Neural progenitor cell (in vitro differentiated cells): Measurements from ENCODE around the gene PTPRN2. TPM values are rescaled to one million over a fixed set of nuclear protein-coding genes. Genes with fewer than 3 reads are reported as not detected.

ENCODE experiments used
- DNase-seq: peaks from one replicate; pipeline ENCODE4 v3.0.0-alpha.2; 2016; ENCODE audit warnings: low spot score
- H2AFZ ChIP-seq: fragments of 200-600 bp; sonication (generic); replicated peaks from 2 replicates; pipeline ENCODE4 v1.6.1; 2016; ENCODE audit warnings: antibody characterized with exemption
- H3F3A ChIP-seq: fragments of 200-600 bp; sonication (generic); 2 replicates; pipeline ENCODE4 v1.6.1; 2016; ENCODE audit warnings: antibody characterized with exemption, low read depth
- H3K27ac ChIP-seq: fragments of 200-600 bp; sonication (generic); 2 replicates; pipeline ENCODE4 v1.5.1; 2016; ENCODE audit warnings: mild to moderate bottlenecking
- H3K27me3 ChIP-seq: fragments of 200-600 bp; sonication (generic); 2 replicates; pipeline ENCODE4 v1.6.1; 2016; ENCODE audit warnings: mild to moderate bottlenecking, moderate library complexity
- H3K36me3 ChIP-seq: fragments of 200-600 bp; sonication (generic); 2 replicates; pipeline ENCODE4 v1.5.1; 2016
- H3K4me1 ChIP-seq: fragments of 200-600 bp; sonication (generic); 2 replicates; pipeline ENCODE4 v1.6.1; 2016; ENCODE audit warnings: mixed run types
- H3K4me2 ChIP-seq: fragments of 200-600 bp; sonication (generic); 2 replicates; pipeline ENCODE4 v1.6.1; 2016
- H3K4me3 ChIP-seq: fragments of 200-600 bp; sonication (generic); 2 replicates; pipeline ENCODE4 v1.5.1; 2016
- H3K79me2 ChIP-seq: fragments of 200-600 bp; sonication (generic); 2 replicates; pipeline ENCODE4 v1.6.1; 2016; ENCODE audit warnings: low read depth
- H3K9ac ChIP-seq: fragments of 200-600 bp; sonication (generic); 2 replicates; pipeline ENCODE4 v1.6.1; 2016
- H3K9me3 ChIP-seq: fragments of 200-600 bp; sonication (generic); 2 replicates; pipeline ENCODE4 v1.5.1; 2016; ENCODE audit warnings: low read depth
- H4K20me1 ChIP-seq: fragments of 200-600 bp; sonication (generic); 2 replicates; pipeline ENCODE4 v1.6.1; 2016; ENCODE audit warnings: low read depth
- H3K27ac Mint-ChIP-seq: 3 replicates; pipeline ENCODE4 v1.8.0; 2021; ENCODE audit warnings: mixed read lengths
- H3K27me3 Mint-ChIP-seq: 2 replicates; pipeline ENCODE4 v1.8.0; 2022; ENCODE audit warnings: low read depth, mild to moderate bottlenecking, inconsistent platforms, moderate library complexity, mixed read lengths; ENCODE audit not compliant: insufficient read depth
- H3K36me3 Mint-ChIP-seq: 3 replicates; pipeline ENCODE4 v1.8.0; 2021; ENCODE audit warnings: mixed read lengths
- H3K4me1 Mint-ChIP-seq: 3 replicates; pipeline ENCODE4 v1.8.0; 2021; ENCODE audit warnings: mixed read lengths
- H3K4me3 Mint-ChIP-seq: 3 replicates; pipeline ENCODE4 v1.8.0; 2021; ENCODE audit warnings: mild to moderate bottlenecking, moderate library complexity, mixed read lengths
- H3K9me3 Mint-ChIP-seq: 3 replicates; pipeline ENCODE4 v1.8.0; 2020; ENCODE audit warnings: mixed read lengths
- EZH2 ChIP-seq: fragments of 200-600 bp; sonication (generic); IDR thresholded peaks from 2 replicates; pipeline ENCODE4 v1.6.1; 2017; ENCODE audit warnings: antibody characterized with exemption, mild to moderate bottlenecking, moderate library complexity
- EZH2phosphoT487 ChIP-seq: fragments of 200-600 bp; sonication (generic); IDR thresholded peaks from 2 replicates; pipeline ENCODE4 v1.6.1; 2017; ENCODE audit warnings: antibody characterized with exemption
- total RNA-seq: library from RNA; depleted of rRNA; stranded (reverse); fragments of >200 nt; gene quantifications from 2 replicates; pipeline ENCODE4 v1.2.3, GENCODE V29; 2015; ENCODE audit warnings: low replicate concordance
- TF ChIP-seq, protein P1 (sequence below): fragments of 200-600 bp; sonication (generic); IDR thresholded peaks from 2 replicates; pipeline ENCODE4 v1.5.1; 2017; ENCODE audit warnings: antibody characterized with exemption, mild to moderate bottlenecking

Gene PTPRN2
- total RNA-seq, 1 donor from 2014 or later, result 3.0 TPM

DNA sequence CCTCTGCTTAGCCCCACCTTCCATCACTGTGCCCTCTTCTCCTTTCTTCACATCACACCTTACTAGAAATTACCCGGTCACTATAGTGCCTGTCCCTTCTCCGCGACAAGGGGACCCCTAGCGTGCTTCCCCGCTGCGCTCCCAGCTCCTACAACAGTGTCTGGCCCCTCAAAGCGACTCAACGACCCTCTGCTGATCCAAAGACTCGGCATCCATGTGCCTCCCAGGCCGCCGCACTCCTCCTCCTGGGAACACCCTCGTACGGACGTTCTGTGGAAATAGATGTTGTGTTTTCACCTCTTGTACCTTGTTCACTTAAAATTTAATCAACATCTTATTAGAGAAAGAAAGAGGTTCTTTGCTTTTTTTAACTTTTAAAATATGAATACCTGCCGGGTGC, 787.3 kb downstream of the PTPRN2 start:
- Histone ChIP-seq H3F3A (no peaks in the 10 kb centered on the region), H3K36me3 (no peaks in the 10 kb centered on the region), H3K27ac (no peak overlapping the region), H3K4me3 (no peak overlapping the region), H3K9me3 (no peaks in the 10 kb centered on the region), H3K4me1 (peaks cover 6% of the 10 kb centered on the region), H3K79me2 (no peaks in the 10 kb centered on the region), H2AFZ (no peak overlapping the region), H3K27me3 (no peaks in the 10 kb centered on the region), H3K9ac (no peak overlapping the region), H3K4me2 (no peak overlapping the region), H4K20me1 (no peaks in the 10 kb centered on the region)
- H3K27me3 Mint-ChIP-seq, result peaks cover 11% of the 10 kb centered on the region
- no peak overlapping the region for H3K4me3 Mint-ChIP-seq
- peaks cover 13% of the 10 kb centered on the region for H3K9me3 Mint-ChIP-seq
- peak overlapping the region; percentile 54 for H3K27ac Mint-ChIP-seq
- TF ChIP-seq, protein P1, sequence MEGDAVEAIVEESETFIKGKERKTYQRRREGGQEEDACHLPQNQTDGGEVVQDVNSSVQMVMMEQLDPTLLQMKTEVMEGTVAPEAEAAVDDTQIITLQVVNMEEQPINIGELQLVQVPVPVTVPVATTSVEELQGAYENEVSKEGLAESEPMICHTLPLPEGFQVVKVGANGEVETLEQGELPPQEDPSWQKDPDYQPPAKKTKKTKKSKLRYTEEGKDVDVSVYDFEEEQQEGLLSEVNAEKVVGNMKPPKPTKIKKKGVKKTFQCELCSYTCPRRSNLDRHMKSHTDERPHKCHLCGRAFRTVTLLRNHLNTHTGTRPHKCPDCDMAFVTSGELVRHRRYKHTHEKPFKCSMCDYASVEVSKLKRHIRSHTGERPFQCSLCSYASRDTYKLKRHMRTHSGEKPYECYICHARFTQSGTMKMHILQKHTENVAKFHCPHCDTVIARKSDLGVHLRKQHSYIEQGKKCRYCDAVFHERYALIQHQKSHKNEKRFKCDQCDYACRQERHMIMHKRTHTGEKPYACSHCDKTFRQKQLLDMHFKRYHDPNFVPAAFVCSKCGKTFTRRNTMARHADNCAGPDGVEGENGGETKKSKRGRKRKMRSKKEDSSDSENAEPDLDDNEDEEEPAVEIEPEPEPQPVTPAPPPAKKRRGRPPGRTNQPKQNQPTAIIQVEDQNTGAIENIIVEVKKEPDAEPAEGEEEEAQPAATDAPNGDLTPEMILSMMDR, result no peak
- TF ChIP-seq EZH2 (no peak), EZH2phosphoT487 (no peak)
- H3K4me1 Mint-ChIP-seq, result peaks cover 27% of the 10 kb centered on the region
- peaks cover 7% of the 10 kb centered on the region for H3K36me3 Mint-ChIP-seq
- no peak for DNase-seq

DNA sequence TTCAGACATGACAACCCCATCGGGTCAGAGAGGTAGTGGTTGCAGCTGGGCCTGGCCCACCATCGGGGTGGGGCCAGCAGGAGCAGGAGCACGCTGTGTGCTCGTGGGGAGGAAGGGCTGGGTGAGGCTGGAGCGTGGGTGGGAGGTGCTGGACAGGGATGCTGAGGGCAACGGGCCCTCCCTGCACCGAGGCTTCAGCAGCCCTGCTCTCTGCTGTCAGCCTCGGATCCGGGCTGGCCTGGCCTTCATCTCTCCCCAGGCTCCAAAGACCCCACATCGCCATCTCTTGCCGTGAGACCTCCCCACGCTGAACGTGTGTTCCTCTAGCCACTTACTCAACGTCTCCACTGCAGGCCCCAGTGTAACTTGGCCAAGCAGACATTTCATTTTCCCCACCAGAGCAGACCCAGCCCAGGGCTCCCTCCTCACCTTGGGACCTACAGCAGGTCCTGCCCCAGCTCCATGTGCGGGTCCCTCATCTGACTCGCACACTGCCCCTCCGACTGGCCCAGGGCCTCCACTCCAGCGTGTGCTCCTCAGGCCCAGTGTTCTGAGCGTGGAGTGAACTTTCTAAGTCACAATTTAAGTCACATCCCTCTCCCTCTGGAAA, 788.4 kb downstream of the PTPRN2 start:
- Histone ChIP-seq H3K36me3 (no peaks in the 10 kb centered on the region), H4K20me1 (no peaks in the 10 kb centered on the region), H3K27me3 (no peaks in the 10 kb centered on the region), H3K27ac (no peak overlapping the region), H3K4me2 (no peak overlapping the region), H3K9me3 (no peaks in the 10 kb centered on the region), H3F3A (peaks cover 5% of the 10 kb centered on the region), H3K4me1 (peaks cover 8% of the 10 kb centered on the region), H2AFZ (no peak overlapping the region), H3K79me2 (no peaks in the 10 kb centered on the region), H3K4me3 (no peak overlapping the region), H3K9ac (no peak overlapping the region)
- H3K27me3 Mint-ChIP-seq, result peaks cover 15% of the 10 kb centered on the region
- peak overlapping the region; percentile 33 for H3K27ac Mint-ChIP-seq
- peaks cover 7% of the 10 kb centered on the region for H3K36me3 Mint-ChIP-seq
- no peak overlapping the region for H3K4me3 Mint-ChIP-seq
- peaks cover 13% of the 10 kb centered on the region for H3K9me3 Mint-ChIP-seq
- no peak for DNase-seq
- TF ChIP-seq EZH2phosphoT487 (no peak), EZH2 (no peak)
- TF ChIP-seq, protein P1, result no peak
- H3K4me1 Mint-ChIP-seq, result peaks cover 25% of the 10 kb centered on the region

DNA sequence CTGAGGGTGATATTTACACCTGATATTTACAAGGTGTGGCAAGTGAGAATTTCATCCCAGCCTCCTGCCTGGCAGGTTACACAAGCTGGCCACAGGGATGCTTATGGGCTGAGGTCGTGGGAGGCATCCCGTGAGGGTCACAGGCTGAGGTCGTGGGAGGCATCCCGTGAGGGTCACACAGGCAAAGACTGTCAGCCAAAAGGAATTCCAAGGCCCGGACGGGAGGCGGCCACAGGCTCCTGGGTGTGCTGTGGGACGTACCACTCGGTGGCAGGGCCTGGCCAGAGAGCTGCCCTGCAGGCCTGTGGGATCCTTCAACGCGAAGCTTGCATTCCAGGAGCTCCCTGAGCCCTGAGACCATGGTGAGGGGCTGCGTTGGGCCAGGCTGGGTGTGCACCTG, 790.3 kb downstream of the PTPRN2 start:
- Histone ChIP-seq H3K9ac (no peak overlapping the region), H2AFZ (no peak overlapping the region), H3K79me2 (no peaks in the 10 kb centered on the region), H3K4me2 (no peak overlapping the region), H3K4me1 (peaks cover 10% of the 10 kb centered on the region), H4K20me1 (no peaks in the 10 kb centered on the region), H3K4me3 (no peak overlapping the region), H3K36me3 (no peaks in the 10 kb centered on the region), H3K27ac (no peak overlapping the region), H3K9me3 (no peaks in the 10 kb centered on the region), H3K27me3 (no peaks in the 10 kb centered on the region), H3F3A (peaks cover 7% of the 10 kb centered on the region)
- H3K36me3 Mint-ChIP-seq, result no peaks in the 10 kb centered on the region
- H3K27ac Mint-ChIP-seq, result no peak overlapping the region
- H3K9me3 Mint-ChIP-seq, result peaks cover 8% of the 10 kb centered on the region
- peaks cover 36% of the 10 kb centered on the region for H3K4me1 Mint-ChIP-seq
- H3K27me3 Mint-ChIP-seq, result peaks cover 15% of the 10 kb centered on the region
- TF ChIP-seq, protein P1, result no peak
- TF ChIP-seq EZH2 (no peak), EZH2phosphoT487 (no peak)
- no peak for DNase-seq
- H3K4me3 Mint-ChIP-seq, result no peak overlapping the region
